Endothelial cell (in vitro differentiated cells): ENCODE results near the gene PRDM8. TPM values are rescaled to one million over a fixed set of nuclear protein-coding genes. Genes with fewer than 3 reads are reported as not detected.

Experiments
- DNase-seq: peaks from one replicate; pipeline ENCODE4 v3.0.0; 2021; ENCODE audit warnings: low spot score
- H3K27ac Mint-ChIP-seq: one replicate; pipeline ENCODE4 v1.8.0; 2021; ENCODE audit warnings: mixed read lengths, inconsistent platforms; ENCODE audit not compliant: unreplicated experiment
- H3K27me3 Mint-ChIP-seq: one replicate; pipeline ENCODE4 v1.8.0; 2021; ENCODE audit warnings: mild to moderate bottlenecking, moderate library complexity, mixed read lengths, inconsistent platforms; ENCODE audit not compliant: unreplicated experiment
- H3K36me3 Mint-ChIP-seq: one replicate; pipeline ENCODE4 v1.8.0; 2021; ENCODE audit warnings: mild to moderate bottlenecking, low read depth, mixed read lengths, inconsistent platforms; ENCODE audit not compliant: unreplicated experiment
- H3K4me1 Mint-ChIP-seq: one replicate; pipeline ENCODE4 v1.8.0; 2021; ENCODE audit warnings: mild to moderate bottlenecking, mixed read lengths, inconsistent platforms; ENCODE audit not compliant: unreplicated experiment
- H3K4me3 Mint-ChIP-seq: one replicate; pipeline ENCODE4 v1.8.0; 2021; ENCODE audit warnings: mild to moderate bottlenecking, mixed read lengths, inconsistent platforms; ENCODE audit not compliant: unreplicated experiment
- H3K9me3 Mint-ChIP-seq: one replicate; pipeline ENCODE4 v1.8.0; 2021; ENCODE audit warnings: mixed read lengths, inconsistent platforms; ENCODE audit not compliant: unreplicated experiment
- CTCF ChIP-seq: fragments of 200-600 bp; sonication (generic); IDR thresholded peaks from one replicate; pipeline ENCODE4 v1.5.0; 2021; ENCODE audit warnings: antibody characterized with exemption; ENCODE audit not compliant: unreplicated experiment
- total RNA-seq: library from RNA; stranded (reverse); fragmentation: NEBNext Ultra II Directional; extraction: Animal tissue kit (Norgen Biotek cat#: 25700); gene quantifications from one replicate; pipeline ENCODE4 v1.2.1, GENCODE V29; 2021; ENCODE audit not compliant: unreplicated experiment

Gene PRDM8
- total RNA-seq, 1 donor from 2014 or later = 30.5 TPM

- TF ChIP-seq CTCF = no peak
- peak overlapping the region; percentile 71 for H3K4me3 Mint-ChIP-seq
- peaks cover 43% of the 10 kb centered on the region for H3K36me3 Mint-ChIP-seq
- H3K4me1 Mint-ChIP-seq = peaks cover 32% of the 10 kb centered on the region
- peak; percentile 24 for DNase-seq
- peaks cover 35% of the 10 kb centered on the region for H3K27me3 Mint-ChIP-seq
- peak overlapping the region; percentile 36 for H3K27ac Mint-ChIP-seq
- H3K9me3 Mint-ChIP-seq = no peaks in the 10 kb centered on the region
These were observed 913 bp upstream of the PRDM8 start for GRCh38 chr4:80196259-80196921.

DNA sequence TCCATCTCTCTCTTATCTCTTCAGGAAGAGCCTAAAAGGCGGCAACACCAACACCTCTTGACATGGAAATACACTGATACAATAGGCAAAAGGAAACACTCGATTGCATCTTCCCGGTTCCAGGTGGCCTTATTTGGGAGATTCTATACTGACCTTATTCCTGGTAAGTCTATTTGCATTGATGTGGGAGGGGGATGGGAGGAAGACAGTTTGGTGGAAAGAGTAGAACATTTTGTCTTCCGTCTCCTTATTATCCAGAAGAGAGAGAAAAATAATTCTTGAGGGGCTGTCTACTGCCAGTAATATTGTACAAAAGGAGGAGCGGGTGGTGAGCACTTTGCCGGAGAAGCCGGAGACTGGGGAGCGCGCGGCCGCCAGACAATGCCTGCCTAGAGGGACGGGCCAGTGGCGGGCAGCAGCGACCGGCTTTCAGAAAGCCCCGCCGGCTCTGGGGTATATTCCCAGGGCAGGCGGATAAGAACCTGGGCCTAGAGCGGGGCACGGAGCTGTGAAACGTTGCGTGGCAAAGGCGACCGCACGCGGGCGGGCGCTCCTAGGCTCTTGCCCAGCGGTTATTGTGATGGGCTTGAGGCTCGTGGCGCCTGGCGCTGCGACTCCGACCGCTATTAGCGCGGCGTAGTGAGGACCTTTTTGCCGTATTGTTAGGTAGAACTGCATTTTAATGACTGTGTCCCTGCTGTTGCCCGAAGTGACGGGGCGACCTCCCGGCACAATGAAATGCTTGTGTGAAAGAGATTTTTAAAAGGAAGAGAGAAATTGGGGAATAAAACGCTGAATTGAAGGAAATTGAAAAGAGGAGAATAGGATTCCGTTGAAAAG, 518 bp downstream of the PRDM8 start:
- no peak for TF ChIP-seq CTCF

DNA sequence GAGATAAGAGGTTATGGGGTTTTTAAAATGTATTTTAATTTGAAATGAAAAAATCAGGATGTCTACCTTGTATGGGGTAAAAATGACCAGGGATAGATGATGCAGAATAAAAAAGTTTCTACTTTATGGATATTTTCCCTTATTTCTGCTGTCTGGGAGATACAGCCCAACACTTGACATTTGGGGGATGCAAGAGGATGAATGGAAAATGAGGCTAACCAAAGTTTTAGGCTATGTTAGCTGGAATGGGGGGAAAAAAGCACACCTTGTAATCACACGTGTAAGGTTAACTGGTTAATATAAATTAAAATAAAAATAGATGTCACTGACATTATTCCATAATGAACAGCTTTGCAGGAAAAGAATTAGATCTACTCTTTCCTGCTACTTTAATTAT, 1.1 kb downstream of the PRDM8 start:
- TF ChIP-seq CTCF = no peak
- Mint-ChIP-seq H3K4me1 (peaks cover 36% of the 10 kb centered on the region), H3K36me3 (peaks cover 33% of the 10 kb centered on the region), H3K27ac (peak overlapping the region; percentile 28), H3K27me3 (peaks cover 32% of the 10 kb centered on the region), H3K9me3 (no peaks in the 10 kb centered on the region), H3K4me3 (peak overlapping the region; percentile 86)
- DNase-seq = no peak

More for the DNA sequence above, 518 bp downstream of the PRDM8 start:
- DNase-seq = peak; percentile 65
- Mint-ChIP-seq H3K4me3 (peak overlapping the region; percentile 86), H3K27me3 (peaks cover 35% of the 10 kb centered on the region), H3K4me1 (peaks cover 36% of the 10 kb centered on the region), H3K36me3 (peaks cover 34% of the 10 kb centered on the region), H3K9me3 (no peaks in the 10 kb centered on the region), H3K27ac (peak overlapping the region; percentile 30)

- Mint-ChIP-seq H3K27me3 (peaks cover 31% of the 10 kb centered on the region), H3K4me3 (no peak overlapping the region), H3K9me3 (no peaks in the 10 kb centered on the region), H3K36me3 (peaks cover 37% of the 10 kb centered on the region), H3K27ac (no peak overlapping the region), H3K4me1 (peaks cover 39% of the 10 kb centered on the region)
- TF ChIP-seq CTCF = no peak
- no peak for DNase-seq
These were observed 1.8 kb downstream of the PRDM8 start for GRCh38 chr4:80199004-80199560.
